NCI-H2227 treated with DMSO at 0.1 percent for 48 hours (cell line): ENCODE data around the gene ANKLE1.

Source experiments
- DNase-seq: peaks from one replicate; lab custom pipeline; 2025; lab: John Stamatoyannopoulos, UW

The ANKLE1 gene

GRCh38 chr19:17305517-17306284 is 24.0 kb downstream of the ANKLE1 start, which contains the start of gene MRPL34:
TSS of gene MRPL34 (plus strand) at chr19:17305872. CDS start at chr19:17305893, 21 bp downstream.
- peak; percentile 97 for DNase-seq

DNA sequence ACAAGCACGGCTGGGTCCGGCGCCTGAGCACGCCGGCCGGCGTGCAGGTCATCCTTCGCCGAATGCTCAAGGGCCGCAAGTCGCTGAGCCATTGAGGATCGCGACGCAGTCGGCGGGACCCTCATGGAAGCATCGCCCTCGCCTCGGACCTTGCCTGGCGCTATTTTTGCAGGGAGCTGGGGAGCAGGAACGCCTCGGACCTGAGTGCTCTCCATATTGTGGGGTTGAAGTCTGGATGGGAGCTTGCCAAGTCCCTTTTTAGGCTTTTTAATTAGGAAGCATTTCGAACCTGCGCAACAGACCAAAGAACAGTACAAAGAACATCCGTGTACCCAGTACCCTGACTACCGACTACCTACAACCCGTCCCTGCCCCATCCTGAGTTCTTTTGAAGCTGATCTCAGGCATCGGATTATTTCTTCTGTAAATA is 24.6 kb downstream of the ANKLE1 start:
- DNase-seq, result no peak

- no peak for DNase-seq
These were observed 26.2 kb downstream of the ANKLE1 start for GRCh38 chr19:17307876-17308377.

DNA sequence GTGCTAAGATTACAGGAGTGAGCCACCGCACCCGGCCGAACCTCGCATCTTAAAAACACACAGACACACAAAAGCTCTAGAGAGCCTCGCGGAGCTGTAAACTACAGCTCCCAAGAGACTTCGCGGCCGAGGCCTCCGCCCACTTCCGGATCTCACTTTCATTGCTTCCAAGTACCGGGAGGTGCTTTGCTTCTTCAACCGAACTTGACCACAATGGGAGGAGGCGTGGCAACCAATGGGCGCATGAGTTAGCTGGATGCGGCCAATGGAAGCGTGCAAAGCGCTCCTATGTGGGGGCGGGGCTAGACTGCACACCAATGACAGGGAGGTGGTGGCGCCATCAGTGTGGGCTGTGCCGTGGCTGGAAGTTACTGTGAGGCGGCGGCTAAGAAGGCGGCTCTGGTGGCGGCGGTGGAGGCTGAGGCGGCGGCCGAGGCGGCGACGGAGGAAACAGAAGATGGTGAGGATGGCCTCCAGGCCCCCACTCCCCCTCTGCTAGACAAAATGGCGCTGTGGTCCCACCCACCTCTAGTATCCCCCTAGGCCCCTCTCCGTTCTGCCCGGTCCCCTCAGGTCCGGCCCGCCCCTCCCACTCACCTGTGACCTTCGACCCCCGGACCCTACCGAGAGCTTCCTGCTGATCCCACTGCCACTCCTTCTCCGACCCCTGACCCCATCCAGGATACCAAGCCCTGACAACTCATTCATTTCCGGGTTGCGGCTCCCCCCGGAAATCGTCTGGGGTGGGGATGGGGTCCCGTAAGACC is 27.7 kb downstream of the ANKLE1 start, which contains the start of gene DDA1:
Gene DDA1 (plus strand): TSS at position 366 of the 767 bp plus-strand sequence. CDS start 92 bp downstream, at position 458.
- peak; percentile 94 for DNase-seq

- no peak for DNase-seq
These were observed 28.3 kb downstream of the ANKLE1 start for GRCh38 chr19:17309965-17310461.

GRCh38 chr19:17311455-17312188 is 29.9 kb downstream of the ANKLE1 start:
- DNase-seq, result no peak

DNA sequence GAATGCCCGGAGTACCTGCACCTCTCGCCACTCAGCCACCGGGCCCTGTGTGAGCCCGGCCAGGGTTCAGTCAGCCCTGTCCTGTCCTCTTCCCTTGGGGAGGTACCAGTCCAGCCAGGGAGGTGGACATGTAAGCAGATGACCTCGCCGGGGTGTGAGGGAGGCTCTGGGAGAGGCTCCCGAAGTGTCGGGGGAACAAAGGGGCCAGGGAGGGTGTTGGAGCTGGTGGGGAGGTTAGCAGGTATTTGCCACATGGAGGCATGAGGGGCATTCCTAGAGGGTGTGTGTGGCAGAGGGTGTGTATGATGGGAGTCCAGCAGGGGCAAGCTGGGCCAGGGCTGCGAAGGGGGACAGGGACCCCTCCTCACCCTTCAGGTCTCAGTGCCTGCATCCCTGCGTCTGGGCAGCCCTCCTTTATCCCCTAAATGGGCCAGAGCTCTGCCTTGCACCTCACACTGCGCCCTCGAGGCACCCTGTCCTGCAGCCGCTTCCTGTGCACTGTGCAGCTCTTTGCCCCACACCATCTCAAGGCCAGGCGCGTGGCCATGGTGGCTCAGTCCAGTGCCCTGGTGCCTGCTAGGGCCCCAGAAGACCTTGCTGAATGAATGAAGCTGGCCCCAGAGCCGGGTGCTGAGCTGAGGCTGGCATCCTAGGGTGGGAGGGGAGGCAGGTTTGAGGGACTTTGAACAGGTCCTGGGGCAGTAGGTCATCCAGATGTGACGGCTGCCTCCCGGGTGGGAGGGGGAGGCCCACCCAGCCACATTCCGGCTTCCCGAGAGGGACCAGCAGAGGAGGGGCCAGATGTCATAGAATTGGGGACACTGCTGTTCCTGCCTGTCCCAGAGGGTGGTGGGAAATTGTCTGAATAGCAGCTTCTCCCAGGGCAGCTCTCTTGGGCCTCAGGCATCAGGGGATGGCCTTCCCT is 30.8 kb downstream of the ANKLE1 start:
- no peak for DNase-seq

DNA sequence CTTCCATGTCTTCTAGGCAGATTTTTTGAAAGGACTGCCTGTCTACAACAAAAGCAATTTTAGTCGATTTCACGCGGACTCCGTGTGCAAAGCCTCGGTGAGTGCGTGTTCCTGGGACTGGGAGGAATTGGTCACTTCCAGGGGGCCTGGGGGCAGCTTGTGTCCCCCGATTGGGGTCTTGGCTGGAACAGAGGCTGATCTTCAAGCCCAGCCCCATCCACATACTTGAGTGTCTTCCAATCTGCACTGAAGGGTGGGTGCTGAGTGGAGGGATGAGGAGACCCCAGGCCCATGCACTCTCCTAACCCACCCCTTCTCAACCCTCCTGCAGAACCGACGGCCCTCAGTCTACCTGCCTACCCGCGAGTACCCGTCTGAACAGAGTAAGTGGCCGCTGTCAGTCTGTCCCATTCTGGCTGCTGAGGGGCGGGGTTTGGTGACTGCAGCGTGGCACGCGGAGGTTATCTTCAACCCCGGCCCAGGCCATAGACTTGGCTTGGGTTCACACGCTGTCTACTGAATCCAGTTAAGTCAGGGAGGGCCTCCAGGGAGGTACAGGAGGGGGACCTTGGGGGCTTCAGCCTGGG is 32.4 kb downstream of the ANKLE1 start:
- DNase-seq, result no peak

GRCh38 chr19:17318966-17319365 is 37.3 kb downstream of the ANKLE1 start:
- no peak for DNase-seq

DNA sequence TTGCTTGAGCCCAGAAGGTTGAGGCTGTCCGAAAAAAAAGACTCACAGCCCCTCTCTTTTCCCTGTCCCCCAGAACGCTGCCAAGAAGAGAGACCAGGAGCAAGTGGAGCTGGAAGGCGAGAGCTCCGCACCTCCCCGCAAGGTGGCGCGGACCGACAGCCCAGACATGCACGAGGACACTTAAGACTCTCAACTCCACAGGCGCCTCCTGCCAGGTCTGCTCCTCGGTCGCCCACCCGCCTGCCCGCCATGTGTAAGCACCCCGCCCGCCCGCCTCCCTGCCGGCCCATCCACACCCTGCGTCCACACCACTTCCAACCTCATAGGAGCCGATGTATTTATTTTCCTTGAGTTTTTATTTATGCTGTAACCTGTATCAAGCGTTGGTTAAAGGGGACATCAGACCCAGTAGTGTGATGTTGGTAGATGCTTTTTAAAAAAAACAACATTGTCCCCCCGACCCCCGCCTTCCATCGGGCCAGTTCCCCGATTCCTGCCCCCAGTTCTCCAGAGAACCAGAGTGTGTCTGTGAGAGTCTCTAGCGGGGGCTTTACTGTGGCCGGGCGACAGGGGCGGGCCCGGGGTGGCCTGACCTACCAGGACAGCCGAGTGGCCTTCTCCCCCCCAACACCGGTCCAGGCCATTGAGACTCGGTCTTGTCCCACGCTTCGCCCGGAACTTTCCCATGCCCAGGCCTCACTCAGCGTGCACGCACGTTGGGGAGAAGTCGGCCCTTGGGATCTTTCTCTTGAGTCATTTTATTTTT is 38.0 kb downstream of the ANKLE1 start:
- DNase-seq, result no peak

- DNase-seq, result no peak
These were observed 38.7 kb downstream of the ANKLE1 start for GRCh38 chr19:17320435-17320834.

- no peak for DNase-seq
These were observed 40.2 kb downstream of the ANKLE1 start for GRCh38 chr19:17321655-17322489.

DNA sequence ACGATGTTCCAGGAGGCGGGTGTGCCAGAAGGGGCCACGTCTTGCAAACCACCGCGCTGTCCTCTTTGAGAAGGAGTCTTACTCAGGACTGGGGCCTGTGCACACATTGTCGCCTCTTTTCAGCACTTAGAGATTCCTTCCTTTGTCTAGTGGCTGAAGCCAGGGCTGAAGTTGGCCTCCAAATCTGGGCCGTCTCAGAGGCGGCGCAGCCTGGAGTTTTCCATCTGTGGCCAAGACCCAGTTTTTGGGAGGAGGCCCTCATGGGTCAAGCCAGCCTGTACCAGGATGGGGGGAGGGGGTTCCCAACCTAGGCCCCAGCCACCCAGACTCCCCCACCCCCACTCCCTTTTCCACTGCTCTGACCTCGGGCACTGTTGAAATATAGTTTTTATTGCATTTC is 41.2 kb downstream of the ANKLE1 start:
- no peak for DNase-seq

DNA sequence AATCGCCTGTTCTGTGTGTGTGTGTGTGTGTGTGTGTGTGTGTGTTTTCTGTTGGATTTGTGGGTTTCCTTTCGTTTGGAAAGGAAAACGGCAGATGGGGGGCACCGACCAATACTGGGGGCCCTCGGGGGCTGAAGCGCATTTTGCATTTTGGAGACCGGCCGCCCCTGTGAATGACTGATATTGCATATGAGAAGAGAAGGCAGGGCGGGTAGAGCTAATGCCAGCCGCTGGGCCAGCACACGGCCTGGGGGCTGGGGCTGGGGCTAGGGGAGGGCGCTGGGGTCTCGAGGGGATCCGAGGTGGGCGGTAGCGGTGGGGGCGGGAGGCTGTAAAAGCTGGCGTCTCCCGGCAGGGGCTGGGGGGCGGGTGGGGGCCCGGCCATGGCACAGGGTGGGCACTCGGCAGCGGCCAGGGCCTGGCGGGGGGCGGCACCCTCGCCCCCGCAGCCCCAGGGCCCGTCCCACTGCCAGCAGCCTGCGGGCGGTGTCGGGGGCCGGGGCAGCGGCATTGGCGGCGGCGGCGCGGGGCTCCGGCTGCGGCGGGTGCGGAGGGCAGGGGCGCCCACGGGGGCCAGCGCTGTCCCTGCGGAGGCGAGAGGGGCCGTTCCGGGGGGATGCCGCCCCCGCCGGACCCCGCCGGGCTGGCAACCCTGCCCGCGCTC is 41.7 kb downstream of the ANKLE1 start:
- DNase-seq, result no peak

DNA sequence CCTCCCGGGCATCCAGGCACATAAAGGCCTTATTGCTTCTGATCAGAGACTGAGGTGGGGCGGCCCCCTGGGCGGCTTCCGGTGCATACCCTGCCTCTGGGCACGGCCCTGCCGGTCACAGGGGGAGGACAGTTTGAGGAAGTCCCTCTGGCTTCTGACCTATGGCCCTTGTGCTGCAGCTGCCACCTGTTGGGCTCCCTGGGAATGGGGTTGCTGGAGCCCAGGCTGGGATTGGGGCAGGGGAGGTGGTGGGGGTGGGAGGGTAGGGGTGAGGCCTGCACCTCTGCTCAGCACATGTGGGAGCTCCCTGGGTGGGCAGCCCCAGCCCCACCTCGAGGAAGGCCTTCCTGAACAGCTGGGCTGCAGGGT is 42.2 kb downstream of the ANKLE1 start:
- no peak for DNase-seq

- DNase-seq, result no peak
These were observed 42.8 kb downstream of the ANKLE1 start for GRCh38 chr19:17324357-17325114.

DNA sequence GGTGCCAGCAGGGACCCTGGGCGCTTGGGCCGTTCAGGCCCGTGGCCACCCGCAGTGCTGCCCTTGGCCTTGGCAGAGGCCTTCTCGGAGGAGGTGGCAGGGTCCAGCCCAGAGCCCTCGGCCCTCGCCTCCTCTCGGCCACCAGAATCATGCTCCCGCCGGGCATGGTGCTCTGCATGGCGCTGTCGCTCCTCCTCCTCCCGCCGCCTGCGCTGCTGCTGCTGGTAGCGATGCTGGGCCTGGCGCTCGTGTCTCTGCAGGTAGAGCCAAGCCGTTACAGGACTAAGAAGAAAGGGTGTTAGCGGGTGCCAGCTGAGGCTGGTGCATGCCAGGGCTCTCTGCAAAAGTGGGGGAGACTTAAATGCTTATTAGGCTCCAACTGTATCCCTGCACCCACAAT is 43.4 kb downstream of the ANKLE1 start:
- no peak for DNase-seq
